ENCODE results near the gene FNBP1L. TPM values are rescaled to one million over a fixed set of nuclear protein-coding genes. Genes with fewer than 3 reads are reported as not detected.

Gene FNBP1L
- total and polyA plus RNA-seq, 2 of the 8 experiments (the other 6 are each of a cell fraction or from before 2014, with no cell fraction given) = 48.9 to 95.9 TPM

DNA sequence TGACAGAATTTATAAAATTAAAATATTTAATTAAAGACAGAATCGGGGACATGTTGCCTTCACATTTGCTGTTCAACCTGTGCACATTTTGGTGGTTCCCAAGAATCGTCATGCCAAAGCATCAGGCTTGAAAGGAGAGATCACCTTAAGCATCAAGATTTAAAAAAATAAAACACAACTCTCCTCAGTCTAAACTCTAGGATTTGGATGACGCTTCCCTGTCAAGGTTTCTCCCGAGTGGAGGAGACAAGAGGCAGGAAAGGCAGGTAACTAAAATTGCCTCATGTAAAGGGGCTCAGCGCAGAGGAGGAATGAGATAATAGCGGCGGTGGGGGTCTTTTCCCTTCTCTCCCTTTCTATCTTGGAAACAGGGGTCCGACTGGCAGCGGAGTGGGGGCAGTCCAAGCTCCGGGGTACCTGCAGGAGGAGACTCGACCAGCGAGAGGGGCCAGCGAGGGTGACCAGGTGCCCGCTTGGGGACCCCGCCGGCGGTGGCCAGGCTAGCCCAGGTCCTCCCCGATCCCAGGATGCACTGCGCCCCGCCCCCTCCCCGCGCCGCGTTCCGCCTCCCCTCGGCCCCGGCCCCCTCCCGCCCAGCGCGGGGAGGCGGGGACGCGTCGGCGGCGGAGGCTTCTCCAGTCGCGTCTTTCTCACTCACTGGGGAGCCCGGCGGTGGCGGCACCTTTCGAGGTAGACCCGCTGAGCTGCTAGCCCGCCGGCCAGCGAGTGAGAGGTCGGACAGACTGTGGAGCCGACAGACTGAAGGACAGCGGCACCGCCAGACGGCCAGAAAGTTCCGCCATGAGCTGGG, at the start of gene FNBP1L (continued):
- TF ChIP-seq RBBP5 (IDR thresholded peaks at IDR 0.05; ENCODE audit: borderline replicate concordance, low read depth, low read length) = no peak; the same call in 1 of the 2 replicates
- TF ChIP-seq, protein P1, sequence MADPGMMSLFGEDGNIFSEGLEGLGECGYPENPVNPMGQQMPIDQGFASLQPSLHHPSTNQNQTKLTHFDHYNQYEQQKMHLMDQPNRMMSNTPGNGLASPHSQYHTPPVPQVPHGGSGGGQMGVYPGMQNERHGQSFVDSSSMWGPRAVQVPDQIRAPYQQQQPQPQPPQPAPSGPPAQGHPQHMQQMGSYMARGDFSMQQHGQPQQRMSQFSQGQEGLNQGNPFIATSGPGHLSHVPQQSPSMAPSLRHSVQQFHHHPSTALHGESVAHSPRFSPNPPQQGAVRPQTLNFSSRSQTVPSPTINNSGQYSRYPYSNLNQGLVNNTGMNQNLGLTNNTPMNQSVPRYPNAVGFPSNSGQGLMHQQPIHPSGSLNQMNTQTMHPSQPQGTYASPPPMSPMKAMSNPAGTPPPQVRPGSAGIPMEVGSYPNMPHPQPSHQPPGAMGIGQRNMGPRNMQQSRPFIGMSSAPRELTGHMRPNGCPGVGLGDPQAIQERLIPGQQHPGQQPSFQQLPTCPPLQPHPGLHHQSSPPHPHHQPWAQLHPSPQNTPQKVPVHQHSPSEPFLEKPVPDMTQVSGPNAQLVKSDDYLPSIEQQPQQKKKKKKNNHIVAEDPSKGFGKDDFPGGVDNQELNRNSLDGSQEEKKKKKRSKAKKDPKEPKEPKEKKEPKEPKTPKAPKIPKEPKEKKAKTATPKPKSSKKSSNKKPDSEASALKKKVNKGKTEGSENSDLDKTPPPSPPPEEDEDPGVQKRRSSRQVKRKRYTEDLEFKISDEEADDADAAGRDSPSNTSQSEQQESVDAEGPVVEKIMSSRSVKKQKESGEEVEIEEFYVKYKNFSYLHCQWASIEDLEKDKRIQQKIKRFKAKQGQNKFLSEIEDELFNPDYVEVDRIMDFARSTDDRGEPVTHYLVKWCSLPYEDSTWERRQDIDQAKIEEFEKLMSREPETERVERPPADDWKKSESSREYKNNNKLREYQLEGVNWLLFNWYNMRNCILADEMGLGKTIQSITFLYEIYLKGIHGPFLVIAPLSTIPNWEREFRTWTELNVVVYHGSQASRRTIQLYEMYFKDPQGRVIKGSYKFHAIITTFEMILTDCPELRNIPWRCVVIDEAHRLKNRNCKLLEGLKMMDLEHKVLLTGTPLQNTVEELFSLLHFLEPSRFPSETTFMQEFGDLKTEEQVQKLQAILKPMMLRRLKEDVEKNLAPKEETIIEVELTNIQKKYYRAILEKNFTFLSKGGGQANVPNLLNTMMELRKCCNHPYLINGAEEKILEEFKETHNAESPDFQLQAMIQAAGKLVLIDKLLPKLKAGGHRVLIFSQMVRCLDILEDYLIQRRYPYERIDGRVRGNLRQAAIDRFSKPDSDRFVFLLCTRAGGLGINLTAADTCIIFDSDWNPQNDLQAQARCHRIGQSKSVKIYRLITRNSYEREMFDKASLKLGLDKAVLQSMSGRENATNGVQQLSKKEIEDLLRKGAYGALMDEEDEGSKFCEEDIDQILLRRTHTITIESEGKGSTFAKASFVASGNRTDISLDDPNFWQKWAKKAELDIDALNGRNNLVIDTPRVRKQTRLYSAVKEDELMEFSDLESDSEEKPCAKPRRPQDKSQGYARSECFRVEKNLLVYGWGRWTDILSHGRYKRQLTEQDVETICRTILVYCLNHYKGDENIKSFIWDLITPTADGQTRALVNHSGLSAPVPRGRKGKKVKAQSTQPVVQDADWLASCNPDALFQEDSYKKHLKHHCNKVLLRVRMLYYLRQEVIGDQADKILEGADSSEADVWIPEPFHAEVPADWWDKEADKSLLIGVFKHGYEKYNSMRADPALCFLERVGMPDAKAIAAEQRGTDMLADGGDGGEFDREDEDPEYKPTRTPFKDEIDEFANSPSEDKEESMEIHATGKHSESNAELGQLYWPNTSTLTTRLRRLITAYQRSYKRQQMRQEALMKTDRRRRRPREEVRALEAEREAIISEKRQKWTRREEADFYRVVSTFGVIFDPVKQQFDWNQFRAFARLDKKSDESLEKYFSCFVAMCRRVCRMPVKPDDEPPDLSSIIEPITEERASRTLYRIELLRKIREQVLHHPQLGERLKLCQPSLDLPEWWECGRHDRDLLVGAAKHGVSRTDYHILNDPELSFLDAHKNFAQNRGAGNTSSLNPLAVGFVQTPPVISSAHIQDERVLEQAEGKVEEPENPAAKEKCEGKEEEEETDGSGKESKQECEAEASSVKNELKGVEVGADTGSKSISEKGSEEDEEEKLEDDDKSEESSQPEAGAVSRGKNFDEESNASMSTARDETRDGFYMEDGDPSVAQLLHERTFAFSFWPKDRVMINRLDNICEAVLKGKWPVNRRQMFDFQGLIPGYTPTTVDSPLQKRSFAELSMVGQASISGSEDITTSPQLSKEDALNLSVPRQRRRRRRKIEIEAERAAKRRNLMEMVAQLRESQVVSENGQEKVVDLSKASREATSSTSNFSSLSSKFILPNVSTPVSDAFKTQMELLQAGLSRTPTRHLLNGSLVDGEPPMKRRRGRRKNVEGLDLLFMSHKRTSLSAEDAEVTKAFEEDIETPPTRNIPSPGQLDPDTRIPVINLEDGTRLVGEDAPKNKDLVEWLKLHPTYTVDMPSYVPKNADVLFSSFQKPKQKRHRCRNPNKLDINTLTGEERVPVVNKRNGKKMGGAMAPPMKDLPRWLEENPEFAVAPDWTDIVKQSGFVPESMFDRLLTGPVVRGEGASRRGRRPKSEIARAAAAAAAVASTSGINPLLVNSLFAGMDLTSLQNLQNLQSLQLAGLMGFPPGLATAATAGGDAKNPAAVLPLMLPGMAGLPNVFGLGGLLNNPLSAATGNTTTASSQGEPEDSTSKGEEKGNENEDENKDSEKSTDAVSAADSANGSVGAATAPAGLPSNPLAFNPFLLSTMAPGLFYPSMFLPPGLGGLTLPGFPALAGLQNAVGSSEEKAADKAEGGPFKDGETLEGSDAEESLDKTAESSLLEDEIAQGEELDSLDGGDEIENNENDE (IDR thresholded peaks at IDR 0.05; ENCODE audit: insufficient replicate concordance, low read length) = no peak
- no peak for TF ChIP-seq RNF2 (IDR thresholded peaks at IDR 0.05; ENCODE audit: borderline replicate concordance, low read depth, low read length, missing control alignments, poor library complexity, severe bottlenecking)
- no peak for TF ChIP-seq NRF1 (IDR thresholded peaks at IDR 0.05; ENCODE audit: low read depth, low read length)
- peak in 1 of 2 experiments; percentile 32; a peak in 1 of 4 replicates for TF ChIP-seq HDAC2 (IDR thresholded peaks at IDR 0.05; ENCODE audit: borderline replicate concordance in 1 of 2, low read depth in 2 of 2, low read length in 2 of 2)
- TF ChIP-seq NANOG (IDR thresholded peaks at IDR 0.05; ENCODE audit: insufficient read depth, low read depth, low read length, poor library complexity, severe bottlenecking) = no peak
- TF ChIP-seq TAF7 (optimal IDR thresholded peaks at IDR 0.05; ENCODE audit: borderline replicate concordance, low read depth, low read length) = peak; percentile 88
- TF ChIP-seq SAP30 (IDR thresholded peaks at IDR 0.05; ENCODE audit: insufficient read depth, insufficient replicate concordance, low read length) = no peak

All from H1 (cell line).